NCI-H1092 treated with DMSO at 0.1 percent for 48 hours (cell line): ENCODE data around the gene TLCD1.
A peak's percentile ranks its signal among the peaks of the same experiment; 100 is the strongest.

Source experiments
- DNase-seq: peaks from one replicate; lab custom pipeline; 2025; lab: John Stamatoyannopoulos, UW

The TLCD1 gene

DNA sequence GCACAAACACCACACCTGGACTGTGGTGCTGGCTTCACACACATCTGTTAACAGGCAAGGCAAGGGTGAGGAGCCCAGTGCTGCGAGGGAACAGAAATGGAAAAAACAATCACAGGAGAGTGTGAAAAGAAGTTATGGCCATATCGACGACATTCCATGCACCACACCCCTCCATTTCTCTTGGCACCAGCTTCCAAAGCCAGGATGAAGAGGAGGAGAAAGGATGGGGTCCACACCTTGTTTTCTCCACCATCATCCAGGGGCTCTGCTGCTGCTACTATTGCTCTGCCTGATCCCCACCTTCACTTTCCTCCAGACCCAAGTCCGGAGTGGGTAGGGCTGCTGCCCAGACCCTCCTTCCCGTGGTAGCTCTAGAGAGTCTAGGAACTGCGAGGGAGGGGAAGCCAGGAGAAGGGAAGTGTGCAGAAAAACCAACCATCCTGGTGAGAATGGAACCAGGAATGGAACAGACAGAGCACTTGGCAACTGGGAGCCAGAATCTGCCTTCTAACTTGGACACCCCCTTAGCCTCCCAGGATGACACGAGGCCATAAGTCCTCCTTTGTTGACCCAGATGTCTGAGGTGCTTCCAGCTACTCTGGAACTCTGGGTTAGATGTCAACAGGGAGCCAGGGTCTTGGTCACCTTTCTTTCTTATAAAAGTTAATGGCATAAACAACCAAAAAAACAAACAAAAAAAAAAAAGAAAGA is 13.2 kb downstream of the TLCD1 start:
- no peak for DNase-seq

DNA sequence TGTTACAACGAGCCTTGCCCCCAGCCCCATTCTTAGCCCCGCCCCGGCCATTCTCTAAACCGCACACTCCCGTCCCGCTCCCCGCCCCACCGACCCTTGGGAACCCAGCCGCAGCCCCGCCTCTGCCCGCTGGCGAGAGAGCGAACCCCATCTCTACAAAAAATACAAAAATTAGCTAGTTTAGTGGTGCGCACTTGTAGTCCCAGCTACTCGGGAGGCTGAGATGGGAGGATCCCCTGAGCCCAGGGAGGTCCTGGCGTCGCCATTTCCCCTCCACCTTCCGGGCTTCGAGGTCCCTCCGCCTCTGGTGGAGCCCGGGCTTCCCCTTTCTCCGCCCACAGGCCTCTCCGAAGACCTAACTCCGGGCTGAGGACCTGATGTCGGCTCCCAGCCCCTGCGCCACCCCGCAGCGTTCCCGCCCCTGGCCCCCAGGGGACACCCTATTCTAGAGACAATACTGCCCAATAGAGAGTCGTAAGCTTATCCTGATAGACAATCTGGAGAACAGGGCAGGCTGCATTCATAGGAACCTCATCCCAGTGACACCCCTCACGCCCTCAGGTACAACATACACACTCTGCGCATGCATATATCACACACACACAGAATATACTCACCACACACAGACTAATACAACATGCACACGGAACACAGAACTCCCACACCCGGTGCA is 13.9 kb downstream of the TLCD1 start:
- DNase-seq = no peak

DNA sequence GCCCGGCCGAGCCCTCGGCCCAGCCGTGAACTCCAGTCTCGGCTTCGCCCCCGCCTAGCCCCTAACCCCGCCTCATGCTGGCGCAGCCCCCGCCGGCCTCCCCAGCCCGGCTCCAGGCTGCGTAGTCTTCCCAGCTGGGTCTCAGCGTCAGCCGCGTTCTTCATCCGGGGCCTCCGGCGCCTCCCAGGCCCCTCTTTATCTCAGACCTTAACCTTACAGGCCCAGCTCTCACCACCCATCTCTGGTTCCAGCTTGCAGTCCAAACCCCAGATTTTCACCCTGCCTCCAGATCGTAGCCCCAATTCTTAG is 14.4 kb downstream of the TLCD1 start, which contains the start of gene PROCA1:
Gene PROCA1 (minus strand): TSS at position 166 of the 309 bp plus-strand sequence. CDS start 228 bp downstream, outside the sequence.
- DNase-seq = no peak

- peak; percentile 89 for DNase-seq
These were observed 14.9 kb downstream of the TLCD1 start for GRCh38 chr17:28710861-28711722.

DNA sequence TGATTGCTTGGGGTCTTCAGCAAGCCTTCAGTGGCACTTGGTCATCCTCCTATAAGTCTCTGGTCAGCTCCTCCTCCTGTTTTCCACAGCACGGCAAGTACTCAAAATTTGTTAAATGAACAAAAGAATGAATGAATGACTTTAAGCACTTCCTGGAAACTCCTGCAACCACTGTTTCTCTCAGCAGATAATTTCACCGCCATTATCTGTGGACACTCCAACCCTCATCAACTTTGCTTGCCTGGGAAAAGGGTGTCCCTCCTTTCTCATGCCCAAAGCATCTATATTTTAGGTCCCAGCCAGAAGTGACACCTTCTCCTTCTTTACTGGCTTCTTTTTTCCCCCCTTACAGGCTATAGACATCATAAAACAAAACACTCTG is 18.7 kb downstream of the TLCD1 start:
- DNase-seq = no peak

DNA sequence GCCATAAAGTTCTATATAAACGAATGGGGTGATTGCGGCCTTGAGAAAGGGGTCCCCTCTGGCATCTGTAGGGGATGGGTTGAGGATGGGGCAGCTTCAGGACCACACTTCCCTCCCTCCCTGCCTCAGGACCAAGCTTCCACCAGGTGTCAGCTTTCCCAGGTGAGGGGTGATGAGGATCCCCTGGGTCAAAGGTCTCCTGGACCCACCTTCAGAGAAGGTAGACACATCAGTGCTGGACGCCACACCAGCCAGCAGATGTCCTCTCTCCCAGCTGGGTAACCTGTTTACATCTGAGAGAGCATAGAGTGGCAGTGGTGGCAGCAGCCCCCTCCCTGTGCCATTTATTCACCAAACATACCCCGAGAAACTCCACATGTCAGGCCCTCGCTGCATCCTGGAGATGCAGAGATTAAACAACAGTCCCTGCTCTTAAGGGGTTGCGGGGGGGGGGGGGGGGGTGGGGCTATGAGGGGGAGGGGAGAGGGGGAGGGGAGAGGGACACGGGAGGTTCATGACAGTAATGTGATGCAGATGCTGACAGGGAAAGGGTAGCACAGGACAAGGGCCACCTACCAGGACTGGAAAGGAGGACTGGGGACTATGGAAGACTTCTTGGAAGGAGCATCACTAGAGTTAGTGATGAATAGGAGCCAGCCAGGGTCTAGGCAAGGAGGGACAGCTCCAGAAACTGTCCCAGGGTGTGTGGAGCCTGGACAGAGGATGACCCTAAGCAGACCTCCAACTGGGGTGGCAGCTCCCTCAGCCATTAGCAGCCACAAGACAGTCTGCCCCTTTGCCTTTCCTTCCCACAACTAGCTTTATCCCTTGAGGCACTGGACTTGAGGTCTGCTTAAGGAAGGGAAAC is 19.3 kb downstream of the TLCD1 start:
- DNase-seq = no peak

DNA sequence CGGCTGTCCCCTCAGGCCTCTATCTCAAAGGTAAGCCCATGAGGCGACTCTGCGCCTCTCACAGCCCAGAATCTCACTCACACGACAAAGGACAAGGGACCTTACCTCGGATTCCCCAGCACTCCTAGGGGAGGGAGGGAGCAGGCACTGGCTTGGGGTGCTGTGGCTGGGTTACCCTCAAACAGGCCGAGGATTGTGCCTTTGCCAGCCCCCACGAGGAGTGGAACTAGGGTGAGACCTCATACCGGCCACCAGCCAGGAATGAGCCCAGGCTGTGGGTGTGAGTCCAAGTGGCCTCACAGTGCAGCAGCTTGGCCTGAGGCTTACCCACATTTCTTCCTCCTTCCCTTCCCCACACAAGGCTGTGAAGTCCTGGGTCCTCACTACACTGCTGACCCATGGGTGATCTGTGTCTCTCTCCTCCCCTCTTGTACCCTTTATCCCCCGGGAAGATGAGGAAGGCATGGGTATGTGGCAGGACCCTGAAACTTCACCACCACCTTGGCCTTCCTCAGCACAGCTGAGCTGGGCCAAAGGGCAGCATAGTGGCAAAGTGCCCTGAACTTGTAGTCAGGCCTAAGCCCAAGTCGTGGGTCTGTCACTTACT is 20.2 kb downstream of the TLCD1 start:
- no peak for DNase-seq

GRCh38 chr17:28705074-28705659 is 20.9 kb downstream of the TLCD1 start:
- DNase-seq = no peak

DNA sequence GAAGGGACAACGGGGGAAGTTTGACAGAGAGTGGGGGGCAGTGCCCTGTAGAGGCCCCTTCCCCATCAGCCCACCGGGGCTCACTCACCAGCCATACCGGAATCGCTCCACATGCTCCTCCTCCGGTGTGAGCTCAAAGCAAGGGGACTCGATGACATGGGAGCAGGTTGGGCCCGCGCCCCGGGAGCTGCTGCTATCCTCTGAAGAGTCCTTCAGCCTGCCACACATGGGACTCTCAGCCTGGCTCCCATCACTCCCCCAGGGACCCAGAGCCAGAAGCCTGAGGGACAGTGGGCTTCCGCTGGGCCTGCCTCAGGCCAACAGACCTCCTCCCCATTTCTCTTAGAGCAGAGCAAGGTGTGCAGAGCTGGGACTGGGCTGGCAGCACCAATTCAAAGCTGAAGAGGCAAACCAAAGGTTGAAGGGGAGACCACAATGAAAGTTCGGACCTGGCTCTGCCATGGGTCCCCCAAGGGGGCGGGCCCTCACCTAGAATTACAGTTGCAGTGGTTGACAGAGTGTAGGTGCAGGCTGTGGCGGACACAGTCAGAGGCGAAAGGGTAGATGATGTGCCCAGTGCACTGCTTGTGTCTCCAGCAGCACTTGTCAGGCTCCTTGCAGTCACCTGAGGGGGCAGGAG is 21.7 kb downstream of the TLCD1 start:
- no peak for DNase-seq

GRCh38 chr17:28703552-28704218 is 22.3 kb downstream of the TLCD1 start:
- no peak for DNase-seq

DNA sequence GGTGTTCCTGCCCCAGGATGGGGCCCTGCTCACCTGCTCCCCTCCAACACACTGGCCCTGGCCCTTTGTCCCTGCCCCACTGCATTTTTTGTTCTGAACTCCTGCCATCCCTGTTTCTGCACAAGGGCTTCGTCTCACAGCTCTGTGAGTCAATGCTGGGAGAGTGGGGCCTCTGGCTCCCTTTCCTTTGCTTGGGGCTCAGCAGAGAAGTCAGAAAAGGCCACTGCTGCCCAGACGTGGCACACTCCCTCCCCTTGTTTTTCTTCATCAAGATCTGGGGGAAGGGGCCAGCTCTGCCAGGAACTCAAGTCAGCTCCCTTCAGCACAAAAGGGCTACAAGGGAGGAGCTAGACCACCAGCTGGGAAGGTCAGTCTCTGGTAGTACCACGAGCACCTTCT is 23.3 kb downstream of the TLCD1 start:
- DNase-seq = no peak

DNA sequence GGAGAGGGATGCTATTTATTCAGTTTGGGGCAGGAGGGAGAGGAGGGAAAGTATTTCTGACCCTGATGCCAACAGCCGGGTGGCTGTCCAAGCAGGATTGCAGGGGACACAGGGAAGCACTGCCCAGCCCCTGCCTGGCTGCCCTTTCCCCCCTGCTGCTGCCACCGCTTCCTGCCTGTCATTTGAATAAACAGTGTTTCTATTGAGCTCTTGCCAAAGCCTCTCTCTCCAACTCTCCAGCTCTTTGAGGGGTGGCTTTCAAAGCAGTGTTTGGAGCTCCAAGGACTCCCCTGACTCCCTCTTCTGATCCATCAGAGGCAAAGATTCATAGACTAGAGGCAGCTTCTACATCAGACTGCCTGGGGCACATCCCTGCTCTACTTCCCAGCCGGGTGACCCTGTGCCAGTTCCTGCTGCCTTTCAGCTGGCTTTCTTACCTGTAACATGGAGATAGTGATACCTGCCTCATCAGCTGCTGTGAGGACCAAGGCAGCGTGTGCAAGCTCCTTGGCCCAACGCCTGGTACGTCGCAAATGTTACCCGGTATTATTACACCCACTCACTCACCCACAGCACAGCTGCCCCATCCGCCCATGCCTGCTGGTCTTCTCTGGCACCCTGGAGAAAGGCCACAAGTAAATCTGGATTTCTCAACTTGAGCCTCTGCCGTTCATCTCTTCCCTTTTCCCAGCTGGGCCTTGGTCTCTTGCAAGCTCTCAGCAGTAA is 23.8 kb downstream of the TLCD1 start:
- peak; percentile 91 for DNase-seq

DNA sequence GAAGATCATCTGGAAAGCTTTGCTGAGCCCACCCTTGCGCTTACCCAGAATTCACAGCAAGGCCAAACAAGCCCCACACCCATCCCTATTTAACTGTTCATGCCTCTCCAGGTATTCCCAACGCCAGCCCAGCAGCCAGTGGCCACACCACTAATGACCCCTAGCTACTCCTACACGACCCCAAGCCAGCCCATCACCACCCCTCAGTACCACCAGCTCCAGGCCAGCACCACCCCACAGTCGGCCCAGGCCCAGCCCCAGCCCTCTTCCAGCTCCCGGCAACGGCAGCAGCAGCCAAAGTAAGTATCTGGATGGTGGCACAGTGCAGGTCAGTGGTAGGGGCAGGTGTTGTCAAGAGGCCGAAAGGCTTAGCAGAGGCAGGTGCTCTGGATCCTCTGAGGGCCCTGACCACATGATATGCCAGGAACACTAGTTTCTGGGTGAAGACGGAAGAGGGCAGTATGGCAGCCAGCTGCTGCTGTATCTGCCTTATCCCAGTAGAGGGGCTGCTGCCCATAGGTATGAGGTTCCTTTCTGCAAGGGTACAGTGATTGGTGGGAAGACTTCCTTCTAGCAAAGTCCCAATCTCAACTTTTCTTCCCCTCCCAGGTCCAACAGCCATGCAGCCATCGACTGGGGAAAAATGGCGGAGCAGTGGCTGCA is 25.1 kb downstream of the TLCD1 start:
- peak; percentile 44 for DNase-seq

GRCh38 chr17:28700278-28700677 is 25.8 kb downstream of the TLCD1 start:
- DNase-seq = no peak

DNA sequence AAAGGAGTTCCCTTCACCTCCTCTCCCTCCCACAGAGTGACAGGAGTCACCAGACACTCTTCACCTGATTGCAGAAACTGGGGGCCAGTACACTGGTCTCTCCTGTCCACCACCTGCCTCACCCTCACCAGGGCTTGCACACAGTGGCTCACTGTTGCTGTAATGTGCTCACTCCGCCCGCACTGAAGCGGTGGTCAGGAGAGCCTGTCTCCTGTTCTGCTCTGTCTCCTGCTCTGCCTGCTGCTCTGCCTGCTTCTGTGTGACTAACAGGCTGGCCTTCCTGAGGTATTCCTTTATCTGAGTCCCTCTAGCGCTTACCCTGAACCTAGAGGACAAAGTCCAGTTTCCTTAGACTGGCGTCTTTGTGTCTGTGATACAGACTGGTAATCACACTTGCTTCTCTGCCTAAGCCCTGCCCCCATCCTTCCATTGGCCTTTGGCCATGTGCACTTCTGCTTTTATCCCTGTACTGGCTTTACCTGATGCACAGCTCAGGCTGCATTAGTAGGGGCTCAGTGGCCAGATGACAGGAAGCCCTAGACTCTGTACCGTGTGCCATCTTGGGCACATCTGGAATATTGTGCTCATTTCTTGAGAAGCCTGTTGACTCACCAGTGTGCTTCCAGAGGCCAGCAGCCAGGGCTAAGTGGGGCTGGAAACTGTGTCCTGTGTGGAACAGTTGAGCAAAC is 27.6 kb downstream of the TLCD1 start:
- no peak for DNase-seq

DNA sequence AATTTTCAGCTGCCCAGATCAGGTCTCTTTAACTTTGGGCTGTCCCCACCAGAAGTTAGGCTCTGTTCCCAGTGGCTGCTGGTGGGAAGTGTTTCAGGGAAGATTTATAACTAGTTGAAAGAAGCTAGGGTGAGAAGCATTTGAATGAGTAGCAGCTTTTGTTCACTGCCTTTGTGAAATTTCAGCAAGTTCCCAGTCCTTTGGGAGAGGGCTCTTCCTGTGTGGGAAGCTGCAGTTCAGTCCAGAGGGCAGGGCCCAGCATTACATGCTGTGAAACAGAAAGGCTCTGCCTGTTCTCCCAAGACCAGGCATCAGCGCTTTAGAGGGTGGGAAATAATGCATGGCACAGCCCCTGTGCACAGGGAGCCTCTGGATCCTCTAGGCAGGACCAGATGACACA is 32.2 kb downstream of the TLCD1 start:
- no peak for DNase-seq

DNA sequence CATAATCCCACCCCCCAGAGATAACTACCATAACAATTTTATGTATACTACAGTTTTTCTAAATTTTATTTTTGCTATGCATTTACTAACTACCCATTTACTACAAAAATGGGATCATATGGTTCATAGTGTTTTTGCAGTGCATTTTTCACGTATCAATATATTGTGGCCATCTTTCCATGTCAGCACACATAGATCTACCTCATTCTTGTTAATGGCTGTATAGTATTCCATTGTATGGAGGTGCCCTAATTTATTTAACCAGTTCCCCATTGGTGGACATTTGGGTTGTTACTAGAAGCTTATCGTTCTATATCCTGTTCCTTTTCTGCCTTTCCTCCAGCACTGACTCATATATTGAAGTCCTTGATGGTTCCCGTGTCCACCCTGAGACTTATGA is 37.0 kb downstream of the TLCD1 start:
- no peak for DNase-seq

DNA sequence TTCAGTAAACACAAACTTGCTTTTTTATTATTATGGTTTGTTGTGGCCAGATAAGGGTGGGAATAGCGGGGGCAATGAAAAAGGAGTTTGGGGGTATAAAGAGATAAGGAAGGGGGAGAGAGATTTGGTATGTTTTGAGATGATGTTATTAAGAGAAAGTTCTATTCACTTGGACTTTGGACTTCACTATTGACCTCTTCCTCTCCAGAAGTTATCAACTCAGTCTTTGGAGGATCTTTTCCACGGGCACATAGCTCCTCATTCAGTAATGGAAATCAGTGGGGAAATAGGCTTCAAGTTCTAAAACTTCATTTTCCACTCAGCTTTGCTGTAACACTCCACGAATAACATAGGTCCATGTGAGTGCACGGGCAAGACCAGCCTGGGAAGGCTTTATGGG is 37.6 kb downstream of the TLCD1 start:
- no peak for DNase-seq
